Thyroid gland (tissue), 4 donors: ENCODE results near the gene ZSCAN25. TPM values are rescaled to one million over a fixed set of nuclear protein-coding genes. Genes with fewer than 3 reads are reported as not detected.
"Not testable (repeated sequence)": the region's sequence is repeated elsewhere in the genome, so short reads cannot be mapped to it uniquely, and the experiment has no call there.

Source experiments
- DNase-seq, 2 donors: peaks; one replicate each; pipeline ENCODE4 v3.0.0-alpha.2; 2019
- H3K27ac ChIP-seq, 3 donors: fragments of 200-600 bp; sonication (generic); 1 replicate in 2 of 3; 2 replicates in 1 of 3; pipeline ENCODE4 v1.5.1; 2016 to 2019; ENCODE audit warnings: mild to moderate bottlenecking in 1 of 3, moderate library complexity in 1 of 3
- H3K27me3 ChIP-seq: fragments of 200-600 bp; sonication (generic); one replicate; pipeline ENCODE4 v1.5.1; 2019
- H3K36me3 ChIP-seq, 2 donors: fragments of 200-600 bp; sonication (generic); one replicate each; pipeline ENCODE4 v1.5.1; 2016 to 2019
- H3K4me1 ChIP-seq, 2 donors: fragments of 200-600 bp; sonication (generic); one replicate each; pipeline ENCODE4 v1.5.1; 2017 to 2019
- H3K4me3 ChIP-seq, 3 donors: fragments of 200-600 bp; sonication (generic); replicated peaks in 1 of 3; 1 replicate in 2 of 3; 2 replicates in 1 of 3; pipeline ENCODE4 v1.5.1; 2016; ENCODE audit warnings: mild to moderate bottlenecking in 1 of 3
- H3K9me3 ChIP-seq: fragments of 200-600 bp; sonication (generic); one replicate; pipeline ENCODE4 v1.5.1; 2017
- POLR2A ChIP-seq, 2 donors: fragments of 450-650 bp; IDR thresholded peaks; one replicate each; pipeline ENCODE4 v1.6.1; 2017; ENCODE audit warnings: antibody characterized with exemption in 2 of 2, mild to moderate bottlenecking in 2 of 2, moderate library complexity in 1 of 2
- WGBS, 2 donors: methylation state at CpG; one replicate each; pipeline ENCODE4 v1.1.5; 2017; 5-methylcytosine and 5-hydroxymethylcytosine counted together
- intact Hi-C: fragments of 100-400 bp; cut with DNase I; formaldehyde crosslinking; loops from one replicate; pipeline ENCODE4 v1.15.1; 2023
- total RNA-seq, 4 donors: library from RNA; depleted of rRNA; stranded (reverse); fragments of >200 nt; gene quantifications; one replicate each; pipeline ENCODE4 v1.2.3, GENCODE V29; 2016
- TF ChIP-seq, protein P1 (sequence below), 6 experiments: fragments of 200-600 bp in 3 of 6; fragments of 450-650 bp in 3 of 6; sonication (generic) in 3 of 6; IDR thresholded peaks; one replicate each; pipeline ENCODE4 v1.5.1; 2016 to 2019; ENCODE audit warnings: antibody characterized with exemption in 6 of 6, mild to moderate bottlenecking in 2 of 6, inconsistent platforms in 1 of 6, moderate library complexity in 1 of 6

ZSCAN25 gene
- total RNA-seq, 4 donors from 2014 or later: 17.5 to 32.4 (median 23.8) TPM

DNA sequence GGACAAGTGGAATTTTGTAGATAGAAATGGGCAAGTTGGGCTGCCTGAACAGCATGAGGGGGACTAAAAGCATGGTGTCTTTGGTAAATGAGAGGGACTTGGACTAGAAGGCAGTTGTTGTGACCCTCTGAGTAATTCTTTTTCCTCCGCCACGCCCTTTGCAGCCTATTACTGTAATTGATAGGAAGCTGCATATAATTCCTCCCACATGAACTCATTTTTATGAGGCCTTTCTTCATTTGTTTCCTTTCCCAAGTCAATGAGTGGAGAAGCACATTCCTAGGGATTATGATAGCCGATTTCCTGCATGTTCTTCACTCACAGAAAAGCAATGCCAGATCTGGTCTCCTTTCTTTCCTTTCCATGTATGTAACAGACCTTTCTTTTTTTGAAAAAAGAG, 27.7 kb downstream of the ZSCAN25 start:
- Histone ChIP-seq H3K4me3 (no peak overlapping the region), H3K27me3 (no peaks in the 10 kb centered on the region), H3K27ac (no peak overlapping the region), H3K9me3 (no peaks in the 10 kb centered on the region), H3K4me1 (no peaks in the 10 kb centered on the region), H3K36me3 (no peaks in the 10 kb centered on the region)
- TF ChIP-seq POLR2A (IDR thresholded peaks at IDR 0.05): no peak
- TF ChIP-seq, protein P1, sequence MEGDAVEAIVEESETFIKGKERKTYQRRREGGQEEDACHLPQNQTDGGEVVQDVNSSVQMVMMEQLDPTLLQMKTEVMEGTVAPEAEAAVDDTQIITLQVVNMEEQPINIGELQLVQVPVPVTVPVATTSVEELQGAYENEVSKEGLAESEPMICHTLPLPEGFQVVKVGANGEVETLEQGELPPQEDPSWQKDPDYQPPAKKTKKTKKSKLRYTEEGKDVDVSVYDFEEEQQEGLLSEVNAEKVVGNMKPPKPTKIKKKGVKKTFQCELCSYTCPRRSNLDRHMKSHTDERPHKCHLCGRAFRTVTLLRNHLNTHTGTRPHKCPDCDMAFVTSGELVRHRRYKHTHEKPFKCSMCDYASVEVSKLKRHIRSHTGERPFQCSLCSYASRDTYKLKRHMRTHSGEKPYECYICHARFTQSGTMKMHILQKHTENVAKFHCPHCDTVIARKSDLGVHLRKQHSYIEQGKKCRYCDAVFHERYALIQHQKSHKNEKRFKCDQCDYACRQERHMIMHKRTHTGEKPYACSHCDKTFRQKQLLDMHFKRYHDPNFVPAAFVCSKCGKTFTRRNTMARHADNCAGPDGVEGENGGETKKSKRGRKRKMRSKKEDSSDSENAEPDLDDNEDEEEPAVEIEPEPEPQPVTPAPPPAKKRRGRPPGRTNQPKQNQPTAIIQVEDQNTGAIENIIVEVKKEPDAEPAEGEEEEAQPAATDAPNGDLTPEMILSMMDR (IDR thresholded peaks at IDR 0.05): no peak
- no peak for DNase-seq
- intact Hi-C loops: no loop called here
- 95 to 98% methylated on average over 3 of the region's 3 CpGs for WGBS, 2 donors

DNA sequence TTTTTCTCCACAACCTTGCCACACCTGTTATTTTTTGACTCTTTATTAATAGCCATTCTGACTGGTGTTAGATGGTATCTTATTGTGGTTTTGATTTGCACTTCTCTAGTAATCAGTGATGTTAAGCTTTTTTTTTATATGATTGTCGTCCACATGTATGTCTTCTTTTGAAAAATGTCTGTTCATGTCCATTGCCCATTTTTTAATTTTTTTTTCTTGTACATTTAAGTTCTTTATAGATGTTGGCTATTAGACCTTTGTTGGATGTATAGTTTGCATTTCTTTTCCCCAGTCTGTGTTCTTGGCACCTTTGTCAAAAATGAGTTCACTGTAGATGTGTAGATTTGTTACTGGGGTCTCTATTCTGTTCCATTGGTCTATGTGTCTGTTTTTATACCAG, 28.8 kb downstream of the ZSCAN25 start:
- H3K36me3 ChIP-seq: no peaks in the 10 kb centered on the region
- intact Hi-C loops: no loop called here
- no peak overlapping the region for H3K4me3 ChIP-seq
- H3K27ac ChIP-seq: no peak overlapping the region
- no peaks in the 10 kb centered on the region for H3K9me3 ChIP-seq
- H3K27me3 ChIP-seq: no peaks in the 10 kb centered on the region
- TF ChIP-seq, protein P1 (IDR thresholded peaks at IDR 0.05): no peak
- no peak for TF ChIP-seq POLR2A (IDR thresholded peaks at IDR 0.05)
- no peak for DNase-seq
- no peaks in the 10 kb centered on the region for H3K4me1 ChIP-seq
- WGBS, 2 donors: 93 to 96% methylated on average over 1 of the region's 1 CpG

DNA sequence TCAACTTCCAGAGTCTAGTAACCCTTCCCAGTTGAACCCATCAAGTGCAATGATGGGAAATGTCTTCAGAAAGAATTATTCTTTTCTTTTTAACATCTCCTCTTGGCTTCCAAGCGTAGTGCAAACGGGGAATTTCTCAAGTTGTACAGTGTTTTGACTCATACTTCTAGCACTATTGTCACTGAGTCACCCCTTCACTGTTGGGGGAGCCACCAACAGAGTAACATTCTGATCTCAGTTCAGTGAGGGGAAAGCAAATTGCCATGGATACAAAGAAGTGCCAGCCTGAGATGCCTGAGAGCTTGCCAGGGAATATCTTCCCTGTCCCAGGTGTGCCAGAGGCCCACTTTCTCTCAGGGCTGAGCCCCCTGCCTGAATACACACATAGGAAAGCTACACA, 32.1 kb downstream of the ZSCAN25 start:
- intact Hi-C loops: no loop called here
- DNase-seq: no peak
- no peaks in the 10 kb centered on the region for H3K4me1 ChIP-seq
- no peak overlapping the region for H3K27ac ChIP-seq
- WGBS, 2 donors: 82 to 93% methylated on average over 2 of the region's 2 CpGs
- no peaks in the 10 kb centered on the region for H3K36me3 ChIP-seq
- no peak overlapping the region for H3K4me3 ChIP-seq
- no peaks in the 10 kb centered on the region for H3K9me3 ChIP-seq
- no peaks in the 10 kb centered on the region for H3K27me3 ChIP-seq
- TF ChIP-seq, protein P1 (IDR thresholded peaks at IDR 0.05): no peak
- no peak for TF ChIP-seq POLR2A (IDR thresholded peaks at IDR 0.05)

DNA sequence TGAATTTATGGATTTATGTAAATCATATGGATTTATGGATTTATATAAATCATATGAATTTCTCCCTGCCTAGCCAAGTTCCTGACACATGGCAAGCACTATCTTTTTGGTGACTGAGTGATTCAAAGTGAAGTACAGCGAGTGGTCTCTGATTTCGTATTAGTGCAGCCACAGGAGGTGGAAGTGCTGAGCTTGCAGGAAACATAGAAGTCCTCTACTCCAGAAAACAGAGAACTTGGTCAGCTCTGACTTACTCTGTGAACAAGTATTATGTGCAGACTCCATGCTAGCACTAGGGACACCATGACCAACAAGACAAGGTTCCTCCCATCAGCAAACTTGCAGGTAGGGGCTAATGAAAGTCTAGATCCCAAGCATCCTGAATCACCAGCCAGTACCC, 34.5 kb downstream of the ZSCAN25 start:
- Histone ChIP-seq H3K4me1 (no peaks in the 10 kb centered on the region), H3K27me3 (no peaks in the 10 kb centered on the region), H3K36me3 (no peaks in the 10 kb centered on the region), H3K27ac (no peak overlapping the region), H3K9me3 (no peaks in the 10 kb centered on the region), H3K4me3 (no peak overlapping the region)
- WGBS, 2 donors: 94 to 97% methylated on average over 2 of the region's 2 CpGs
- TF ChIP-seq, protein P1 (IDR thresholded peaks at IDR 0.05): no peak
- TF ChIP-seq POLR2A (IDR thresholded peaks at IDR 0.05): no peak
- DNase-seq: no peak
- intact Hi-C loops: no loop called here

DNA sequence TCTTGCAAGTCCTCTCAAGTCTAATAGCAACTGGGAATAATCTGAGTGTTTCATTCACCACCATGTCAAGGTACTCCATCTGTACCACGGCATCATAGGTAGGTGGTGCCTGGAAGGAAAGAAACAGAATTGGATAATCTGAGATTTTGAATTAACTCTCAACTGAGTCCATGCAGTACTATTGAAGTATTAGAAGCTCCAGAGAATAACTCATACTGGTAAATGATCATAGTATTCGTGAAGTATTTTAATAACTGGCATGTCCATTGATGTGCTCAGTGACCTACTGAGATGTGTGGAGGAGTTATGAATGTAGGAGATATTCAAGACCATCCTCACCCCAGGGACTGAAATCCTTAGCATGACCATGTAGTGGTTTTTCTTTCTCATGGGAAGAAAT, 35.9 kb downstream of the ZSCAN25 start:
- no peaks in the 10 kb centered on the region for H3K9me3 ChIP-seq
- no peaks in the 10 kb centered on the region for H3K4me1 ChIP-seq
- no peak overlapping the region for H3K4me3 ChIP-seq
- intact Hi-C loops: no loop called here
- WGBS, 2 donors: 94 to 97% methylated on average over 2 of the region's 2 CpGs
- no peak overlapping the region for H3K27ac ChIP-seq
- TF ChIP-seq, protein P1 (IDR thresholded peaks at IDR 0.05): no peak
- no peak for TF ChIP-seq POLR2A (IDR thresholded peaks at IDR 0.05)
- H3K27me3 ChIP-seq: no peaks in the 10 kb centered on the region
- H3K36me3 ChIP-seq: no peaks in the 10 kb centered on the region
- no peak for DNase-seq

DNA sequence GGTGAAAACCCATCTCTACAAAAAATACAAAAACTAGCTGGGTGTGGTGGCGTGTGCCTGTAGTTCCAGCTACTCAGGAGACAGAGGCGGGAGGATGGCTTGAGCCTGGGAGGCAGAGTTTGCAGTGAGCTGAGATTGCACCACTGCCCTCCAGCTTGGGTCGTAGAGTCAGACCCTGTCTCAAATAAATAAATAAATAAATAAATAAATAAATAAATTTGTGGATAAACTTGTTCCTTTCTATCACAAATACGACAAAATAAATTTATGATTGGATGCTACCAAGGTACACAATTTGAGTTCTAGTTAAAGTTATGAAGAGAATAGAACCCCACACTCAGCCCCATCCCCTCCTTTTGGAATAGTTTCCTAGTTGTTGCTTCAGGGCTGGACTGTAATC, 36.5 kb downstream of the ZSCAN25 start:
- H3K27me3 ChIP-seq, DNase-seq: not testable (repeated sequence)
- 97% methylated on average over 4 of the region's 4 CpGs for WGBS, 2 donors

More for the DNA sequence above, 36.5 kb downstream of the ZSCAN25 start:
- H3K27ac ChIP-seq, H3K4me3 ChIP-seq, intact Hi-C loops, H3K4me1 ChIP-seq, H3K9me3 ChIP-seq, H3K36me3 ChIP-seq: not testable (repeated sequence)
